Right lobe of liver (tissue), 6 donors: ENCODE data around the gene ARHGEF19. TPM values are rescaled to one million over a fixed set of nuclear protein-coding genes. Genes with fewer than 3 reads are reported as not detected.

ENCODE experiments used
- ATAC-seq, 4 donors: fragments of 200-7000 bp; cut with Tn5 transposase; one replicate each; pipeline ENCODE4 v1.9.1; 2020; ENCODE audit warnings: mild to moderate bottlenecking in 4 of 4, moderate library complexity in 4 of 4
- DNase-seq, 3 donors: peaks; one replicate each; pipeline ENCODE4 v3.0.0-alpha.2; 2020
- H3K27ac ChIP-seq, 3 donors: fragments of 200-600 bp; one replicate each; pipeline ENCODE4 v1.8.0; 2022
- H3K27me3 ChIP-seq, 2 donors: fragments of 200-600 bp; one replicate each; pipeline ENCODE4 v1.8.0; 2022
- H3K36me3 ChIP-seq, 4 donors: fragments of 200-600 bp; sonication (generic) in 1 of 4; one replicate each; pipeline versions ENCODE4 v1.5.1 to v1.8.0; 2017 to 2022; ENCODE audit warnings: control low read depth in 1 of 4
- H3K4me1 ChIP-seq, 4 donors: fragments of 200-600 bp; sonication (generic) in 1 of 4; one replicate each; pipeline versions ENCODE4 v1.5.1 to v1.8.0; 2017 to 2022; ENCODE audit warnings: control low read depth in 1 of 4
- H3K4me3 ChIP-seq, 3 donors: fragments of 200-600 bp; one replicate each; pipeline ENCODE4 v1.8.0; 2022
- H3K9me3 ChIP-seq, 4 donors: fragments of 200-600 bp; sonication (generic) in 1 of 4; one replicate each; pipeline versions ENCODE4 v1.5.1 to v1.8.0; 2017 to 2022; ENCODE audit warnings: control low read depth in 1 of 4
- CTCF ChIP-seq, 4 donors: fragments of 200-600 bp in 3 of 4; fragments of 450-650 bp in 1 of 4; IDR thresholded peaks; one replicate each; pipeline versions ENCODE4 v1.5.1 to v1.8.0; 2016 to 2022; ENCODE audit warnings: antibody characterized with exemption in 4 of 4, mild to moderate bottlenecking in 2 of 4
- POLR2A ChIP-seq: fragments of 450-650 bp; IDR thresholded peaks from one replicate; pipeline ENCODE4 v1.6.1; 2017; ENCODE audit warnings: antibody characterized with exemption, mild to moderate bottlenecking
- WGBS: methylation state at CpG from one replicate; pipeline ENCODE4 v1.1.6; 2018; ENCODE audit warnings: low coverage, low lambda C conversion rate; ENCODE audit not compliant: insufficient coverage; ENCODE audit errors: missing lambda C conversion rate; 5-methylcytosine and 5-hydroxymethylcytosine counted together
- intact Hi-C, 2 donors: fragments of 100-400 bp; cut with DNase I; formaldehyde crosslinking; loops; one replicate each; pipeline versions ENCODE4 v1.11.2 to v1.14.1; 2022
- total RNA-seq, 6 experiments: library from RNA; depleted of rRNA in 2 of 6; stranded (reverse); fragments of >200 nt in 2 of 6; fragmentation: NEBNext Ultra II Directional in 3 of 6; extraction: Animal tissue kit (Norgen Biotek cat#: 25700) in 3 of 6; gene quantifications; one replicate each; pipeline versions ENCODE4 v1.1.0 to v1.2.4, GENCODE V29; 2016 to 2023
- donor health status: DM: no; HTN: yes; CAD: no.
- donor health status: DM: no; HTN: no; CAD: no.
- donor health status: DM: no; HTN: no; CAD: no.
- donor health status: DM: no; HTN: yes; CAD: no.
- donor health status: DM: no; HTN: yes; CAD: no.

ARHGEF19 gene
- total RNA-seq, 6 experiments from 2014 or later = 0.31 to 2.8 (median 1.5) TPM

GRCh38 chr1:16204216-16204615 is 8.2 kb downstream of the ARHGEF19 start:
- TF ChIP-seq POLR2A = no peak
- no peak for TF ChIP-seq CTCF (IDR thresholded peaks at IDR 0.05)
- H3K27me3 ChIP-seq = no peaks in the 10 kb centered on the region
- no peak overlapping the region for H3K4me3 ChIP-seq
- H3K9me3 ChIP-seq = no peaks in the 10 kb centered on the region
- ATAC-seq (no peak), DNase-seq (no peak)
- H3K4me1 ChIP-seq = peaks cover 0 to 6% (median 2%) of the 10 kb centered on the region in 4 donors
- 80% methylated on average over 1 of the region's 2 CpGs for WGBS
- H3K36me3 ChIP-seq = no peaks in the 10 kb centered on the region
- intact Hi-C loops = no loop called here
- no peak overlapping the region for H3K27ac ChIP-seq

DNA sequence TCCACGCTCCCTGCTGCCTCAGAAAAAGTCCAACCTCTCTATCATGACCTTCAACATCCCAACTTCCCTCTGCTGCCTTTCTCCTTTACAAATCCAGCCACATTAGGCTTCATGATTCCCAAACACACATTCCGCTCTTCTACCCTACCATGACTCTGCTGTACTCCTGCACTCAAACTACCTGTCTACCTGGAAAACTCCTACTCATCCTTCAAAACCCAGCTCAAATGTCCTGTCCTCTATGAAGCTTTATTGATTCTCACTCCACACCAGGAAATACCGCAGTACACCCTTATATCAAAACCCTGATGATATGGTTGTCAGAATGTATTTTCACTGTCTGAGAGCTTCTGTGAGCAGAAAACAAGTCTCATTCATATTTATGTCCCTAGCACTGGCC is 8.9 kb downstream of the ARHGEF19 start:
- H3K27me3 ChIP-seq = no peaks in the 10 kb centered on the region
- no peaks in the 10 kb centered on the region for H3K9me3 ChIP-seq
- no peak overlapping the region for H3K4me3 ChIP-seq
- H3K4me1 ChIP-seq = peaks cover 0 to 6% (median 2%) of the 10 kb centered on the region in 4 donors
- TF ChIP-seq POLR2A = no peak
- no peak for TF ChIP-seq CTCF (IDR thresholded peaks at IDR 0.05)
- H3K36me3 ChIP-seq = no peaks in the 10 kb centered on the region
- intact Hi-C loops = no loop called here
- 60% methylated on average over 3 of the region's 3 CpGs for WGBS
- no peak overlapping the region for H3K27ac ChIP-seq
- DNase-seq = no peak
- no peak for ATAC-seq

DNA sequence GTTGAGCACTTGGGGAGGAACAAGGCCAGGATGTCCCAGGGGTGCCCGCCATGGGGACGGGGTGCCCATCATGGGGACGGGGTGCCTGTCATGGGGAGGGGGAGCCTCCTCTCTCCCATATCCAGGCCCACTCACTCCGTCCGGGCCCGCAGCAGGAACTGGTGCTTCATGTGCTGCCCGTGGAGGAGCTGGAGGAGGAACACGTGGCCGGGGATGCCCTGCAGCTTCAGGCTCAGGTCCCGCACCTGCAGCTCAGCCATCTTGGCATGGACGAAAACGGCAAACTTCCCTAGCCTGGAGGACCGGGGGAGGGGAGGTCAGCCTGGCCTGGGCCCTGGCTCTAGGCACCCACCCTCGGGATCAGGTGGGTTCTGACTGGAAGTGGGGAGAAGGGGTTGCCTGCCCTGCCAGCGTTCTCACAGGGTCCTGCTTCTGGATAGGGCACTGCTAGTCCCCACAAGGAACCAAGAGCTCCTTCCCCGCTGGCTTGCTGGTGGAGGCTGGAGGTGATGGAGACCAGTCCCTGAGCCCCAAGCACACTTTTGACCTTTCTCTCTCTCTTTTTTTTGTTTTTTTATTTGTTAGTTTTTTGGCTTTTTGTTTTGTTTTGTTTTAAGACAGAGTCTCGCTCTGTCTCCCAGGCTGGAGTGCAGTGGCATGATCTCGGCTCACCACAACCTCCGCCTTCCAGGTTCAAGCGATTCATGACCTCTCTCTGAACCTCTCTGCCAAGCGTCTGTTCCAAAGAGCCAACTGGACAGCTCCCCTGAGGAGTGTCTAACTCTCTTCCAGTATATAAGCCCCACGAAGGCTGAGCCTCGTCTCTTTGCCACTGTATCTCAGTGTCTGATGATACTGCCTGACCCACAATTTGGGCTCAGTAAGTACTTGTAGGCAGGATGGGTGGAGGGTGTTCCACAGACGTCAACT is 9.9 kb downstream of the ARHGEF19 start:
- no peaks in the 10 kb centered on the region for H3K36me3 ChIP-seq
- WGBS = 53% methylated on average over 4 of the region's 24 CpGs
- no peaks in the 10 kb centered on the region for H3K9me3 ChIP-seq
- no peak overlapping the region for H3K27ac ChIP-seq
- DNase-seq (no peak), ATAC-seq (no peak)
- no peak for TF ChIP-seq CTCF (IDR thresholded peaks at IDR 0.05)
- H3K4me3 ChIP-seq = no peak overlapping the region
- intact Hi-C loops = no loop called here
- no peaks in the 10 kb centered on the region for H3K27me3 ChIP-seq
- peaks cover 0 to 6% (median 2%) of the 10 kb centered on the region in 4 donors for H3K4me1 ChIP-seq

- Histone ChIP-seq H3K9me3 (no peaks in the 10 kb centered on the region), H3K4me3 (no peak overlapping the region), H3K27me3 (no peaks in the 10 kb centered on the region), H3K36me3 (no peaks in the 10 kb centered on the region), H3K4me1 (no peaks in the 10 kb centered on the region), H3K27ac (no peak overlapping the region)
- 93% methylated on average over 4 of the region's 4 CpGs for WGBS
- intact Hi-C loops = no loop called here
- ATAC-seq (no peak), DNase-seq (no peak)
- TF ChIP-seq CTCF (IDR thresholded peaks at IDR 0.05) (no peak), POLR2A (no peak)
These were observed 12.8 kb downstream of the ARHGEF19 start for GRCh38 chr1:16199700-16200099.
